Fibroblast of villous mesenchyme (primary cell): ENCODE data around the gene SP5. TPM values are rescaled to one million over a fixed set of nuclear protein-coding genes. Genes with fewer than 3 reads are reported as not detected.
A peak's percentile ranks its signal among the peaks of the same experiment; 100 is the strongest.

Experiments
- DNase-seq: peaks from one replicate; pipeline ENCODE4 v3.0.0-alpha.2; 2010; ENCODE audit warnings: low read depth
- H3K4me3 ChIP-seq: 2 replicates; pipeline ENCODE4 v1.5.1; 2011; ENCODE audit warnings: low read depth, mild to moderate bottlenecking, low read length
- CTCF ChIP-seq: IDR thresholded peaks from 2 replicates; pipeline ENCODE4 v1.5.1; 2012; ENCODE audit warnings: low read depth, mild to moderate bottlenecking, low read length; ENCODE audit not compliant: insufficient read depth
- total RNA-seq: library from RNA; depleted of rRNA; stranded (reverse); fragments of >200 nt; gene quantifications from 2 replicates; pipeline ENCODE4 v1.2.3, GENCODE V29; 2012

The SP5 gene
- total RNA-seq, 1 donor: not detected

GRCh38 chr2:170715932-170716777, 1.0 kb downstream of the SP5 start:
- H3K4me3 ChIP-seq: no peak overlapping the region
- no peak for TF ChIP-seq CTCF
- no peak for DNase-seq

- peak; percentile 52 for TF ChIP-seq CTCF
- no peak overlapping the region for H3K4me3 ChIP-seq
- peak; percentile 23 for DNase-seq
Measured at GRCh38 chr2:170716851-170717598, 1.9 kb downstream of the SP5 start.

DNA sequence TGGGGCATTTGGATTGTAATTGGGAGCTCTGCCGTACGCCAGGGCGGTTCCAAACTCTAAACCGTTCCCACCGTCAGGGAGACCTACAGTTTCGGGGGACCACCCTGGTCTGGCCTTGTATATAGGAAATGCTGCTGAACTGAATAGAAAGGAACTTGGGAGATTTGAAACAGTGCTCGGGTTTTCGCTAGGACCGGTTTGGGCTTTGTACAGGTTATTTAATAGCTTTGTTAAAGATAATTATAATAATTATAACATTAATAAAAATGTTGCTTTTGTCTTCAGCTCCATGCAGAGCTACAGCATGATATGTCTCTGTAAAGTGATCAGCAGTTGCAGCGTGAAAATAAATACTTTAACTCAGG, 2.4 kb downstream of the SP5 start:
- no peak for TF ChIP-seq CTCF
- no peak for DNase-seq

GRCh38 chr2:170717991-170718589, 3.0 kb downstream of the SP5 start:
- no peak for DNase-seq
- no peak overlapping the region for H3K4me3 ChIP-seq
- no peak for TF ChIP-seq CTCF

More for the DNA sequence above, 2.4 kb downstream of the SP5 start:
- H3K4me3 ChIP-seq: no peak overlapping the region

- no peak overlapping the region for H3K4me3 ChIP-seq
- TF ChIP-seq CTCF: no peak
- no peak for DNase-seq
Measured at GRCh38 chr2:170719810-170720209, 4.7 kb downstream of the SP5 start.

GRCh38 chr2:170721678-170722077, 6.5 kb downstream of the SP5 start:
- H3K4me3 ChIP-seq: no peak overlapping the region
- TF ChIP-seq CTCF: no peak
- DNase-seq: no peak
